Myocyte (in vitro differentiated cells): Measurements from ENCODE around the gene SEC61B. TPM values are rescaled to one million over a fixed set of nuclear protein-coding genes. Genes with fewer than 3 reads are reported as not detected.
"Not testable (repeated sequence)": the region's sequence is repeated elsewhere in the genome, so short reads cannot be mapped to it uniquely, and the experiment has no call there.

ENCODE experiments used
- DNase-seq: peaks from one replicate; pipeline ENCODE4 v3.0.0-alpha.2; 2012; ENCODE audit warnings: low read depth
- total RNA-seq: library from RNA; depleted of rRNA; stranded (reverse); fragments of >200 nt; gene quantifications from 2 replicates; pipeline ENCODE4 v1.2.3, GENCODE V29; 2014

The SEC61B gene
- total RNA-seq, 1 donor from 2014 or later, result 41.2 TPM

- DNase-seq, result peak; percentile 53
Measured at GRCh38 chr9:99235926-99236634, 14.0 kb downstream of the SEC61B start.

GRCh38 chr9:99237356-99237755 lies 15.3 kb downstream of the SEC61B start:
- DNase-seq, result no peak

- not testable (repeated sequence) for DNase-seq
Measured at GRCh38 chr9:99237849-99238248, 15.8 kb downstream of the SEC61B start.

- no peak for DNase-seq
Measured at GRCh38 chr9:99238331-99238730, 16.2 kb downstream of the SEC61B start.

GRCh38 chr9:99239341-99240060 lies 17.4 kb downstream of the SEC61B start:
- peak; percentile 41 for DNase-seq

- DNase-seq, result no peak
Measured at GRCh38 chr9:99241106-99241505, 19.0 kb downstream of the SEC61B start.

- DNase-seq, result no peak
Measured at GRCh38 chr9:99244344-99245260, 22.5 kb downstream of the SEC61B start.

GRCh38 chr9:99249619-99250018 lies 27.5 kb downstream of the SEC61B start:
- peak; percentile 68 for DNase-seq

- DNase-seq, result no peak
Measured at GRCh38 chr9:99251157-99251556, 29.1 kb downstream of the SEC61B start.

GRCh38 chr9:99253134-99253533 lies 31.1 kb downstream of the SEC61B start:
- peak; percentile 46 for DNase-seq

GRCh38 chr9:99253772-99254431 lies 31.8 kb downstream of the SEC61B start:
- DNase-seq, result peak; percentile 98

- no peak for DNase-seq
Measured at GRCh38 chr9:99255651-99256050, 33.6 kb downstream of the SEC61B start.

- peak; percentile 92 for DNase-seq
Measured at GRCh38 chr9:99257723-99258389, 35.8 kb downstream of the SEC61B start.

- DNase-seq, result peak; percentile 55
Measured at GRCh38 chr9:99259231-99259918, 37.3 kb downstream of the SEC61B start.

- no peak for DNase-seq
Measured at GRCh38 chr9:99261923-99262322, 39.8 kb downstream of the SEC61B start.

GRCh38 chr9:99262949-99263418 lies 40.9 kb downstream of the SEC61B start:
- DNase-seq, result no peak

- no peak for DNase-seq
Measured at GRCh38 chr9:99264070-99264680, 42.1 kb downstream of the SEC61B start.

GRCh38 chr9:99265691-99266090 lies 43.6 kb downstream of the SEC61B start:
- DNase-seq, result no peak

- DNase-seq, result peak; percentile 64
Measured at GRCh38 chr9:99266255-99267023, 44.4 kb downstream of the SEC61B start.
